ENCODE data around the gene YBX2.
A peak's percentile ranks its signal among the peaks of the same experiment; 100 is the strongest.

- TF ChIP-seq, protein P1, sequence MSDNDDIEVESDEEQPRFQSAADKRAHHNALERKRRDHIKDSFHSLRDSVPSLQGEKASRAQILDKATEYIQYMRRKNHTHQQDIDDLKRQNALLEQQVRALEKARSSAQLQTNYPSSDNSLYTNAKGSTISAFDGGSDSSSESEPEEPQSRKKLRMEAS (IDR thresholded peaks at IDR 0.05; ENCODE audit: insufficient read depth, insufficient read length), result no peak
- TF ChIP-seq, protein P2, sequence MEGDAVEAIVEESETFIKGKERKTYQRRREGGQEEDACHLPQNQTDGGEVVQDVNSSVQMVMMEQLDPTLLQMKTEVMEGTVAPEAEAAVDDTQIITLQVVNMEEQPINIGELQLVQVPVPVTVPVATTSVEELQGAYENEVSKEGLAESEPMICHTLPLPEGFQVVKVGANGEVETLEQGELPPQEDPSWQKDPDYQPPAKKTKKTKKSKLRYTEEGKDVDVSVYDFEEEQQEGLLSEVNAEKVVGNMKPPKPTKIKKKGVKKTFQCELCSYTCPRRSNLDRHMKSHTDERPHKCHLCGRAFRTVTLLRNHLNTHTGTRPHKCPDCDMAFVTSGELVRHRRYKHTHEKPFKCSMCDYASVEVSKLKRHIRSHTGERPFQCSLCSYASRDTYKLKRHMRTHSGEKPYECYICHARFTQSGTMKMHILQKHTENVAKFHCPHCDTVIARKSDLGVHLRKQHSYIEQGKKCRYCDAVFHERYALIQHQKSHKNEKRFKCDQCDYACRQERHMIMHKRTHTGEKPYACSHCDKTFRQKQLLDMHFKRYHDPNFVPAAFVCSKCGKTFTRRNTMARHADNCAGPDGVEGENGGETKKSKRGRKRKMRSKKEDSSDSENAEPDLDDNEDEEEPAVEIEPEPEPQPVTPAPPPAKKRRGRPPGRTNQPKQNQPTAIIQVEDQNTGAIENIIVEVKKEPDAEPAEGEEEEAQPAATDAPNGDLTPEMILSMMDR (IDR thresholded peaks at IDR 0.05; ENCODE audit: extremely low read depth in 1 of 2, insufficient read depth in 1 of 2, low read depth in 1 of 2, low read length in 2 of 2), result no peak
- TF ChIP-seq POLR2A (IDR thresholded peaks at IDR 0.05; ENCODE audit: low read depth, low read length), result peak; percentile 68
Observed at GRCh38 chr17:7308625-7309433, 14.4 kb upstream of the YBX2 start.

All from endothelial cell of umbilical vein (primary cell).